IPS-18c (cell line): ENCODE results near the gene NCBP2.

Experiments
- H3K4me3 ChIP-seq: 2 replicates; pipeline ENCODE4 v1.7.0; 2013; ENCODE audit warnings: low read depth, mild to moderate bottlenecking, low read length, moderate library complexity; ENCODE audit not compliant: insufficient read depth
- H3K9me3 ChIP-seq: one replicate; pipeline ENCODE4 v1.6.1; 2013; ENCODE audit warnings: mild to moderate bottlenecking, low read length, moderate library complexity; ENCODE audit not compliant: control insufficient read depth, insufficient read depth

The NCBP2 gene

DNA sequence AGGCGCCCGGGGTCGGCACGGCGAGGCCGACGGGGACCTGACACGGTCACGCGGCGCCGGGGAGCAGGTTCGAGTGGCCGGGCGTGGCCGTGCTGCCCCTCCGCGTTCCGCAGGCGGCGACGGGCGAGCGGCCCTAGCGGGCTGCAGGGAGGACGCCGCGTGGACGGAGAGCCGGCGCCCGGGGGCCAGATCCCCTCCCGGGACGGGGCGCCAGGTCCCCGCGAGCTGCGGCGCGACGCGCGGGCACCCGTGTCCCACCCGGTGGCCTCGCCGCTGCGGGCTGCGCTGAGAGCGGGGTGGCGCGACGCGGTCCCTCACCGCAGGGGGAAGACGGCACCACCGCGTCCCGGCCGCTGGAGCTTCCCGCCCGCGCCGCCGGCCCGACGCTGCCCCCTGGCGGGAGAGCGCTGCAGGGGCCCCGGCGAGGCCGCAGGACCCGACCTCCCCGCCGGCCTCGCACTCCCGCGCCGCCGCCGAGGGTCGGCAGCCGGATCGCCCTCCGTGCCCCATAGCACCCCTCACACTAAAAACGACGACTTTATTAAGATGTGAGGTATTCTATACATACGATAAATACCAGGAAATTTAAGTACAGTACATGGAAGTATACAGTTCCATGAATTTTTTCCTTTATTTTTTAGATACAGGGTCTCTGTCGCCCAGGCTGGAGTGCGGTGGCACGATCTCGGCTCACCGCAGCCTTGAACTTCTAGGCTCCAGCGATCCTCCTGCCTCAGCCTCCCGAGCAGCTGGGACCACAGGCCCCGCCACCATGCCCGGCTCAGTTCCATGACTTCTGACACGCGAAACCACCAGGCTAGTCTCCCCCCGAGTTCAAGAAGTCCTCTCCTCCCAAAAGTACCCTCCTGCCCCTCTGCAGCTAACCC is 27.6 kb upstream of the NCBP2 start:
- Histone ChIP-seq H3K4me3 (peak overlapping the region; percentile 59; the same call in 1 of the 2 replicates), H3K9me3 (peaks cover 2% of the 10 kb centered on the region)

DNA sequence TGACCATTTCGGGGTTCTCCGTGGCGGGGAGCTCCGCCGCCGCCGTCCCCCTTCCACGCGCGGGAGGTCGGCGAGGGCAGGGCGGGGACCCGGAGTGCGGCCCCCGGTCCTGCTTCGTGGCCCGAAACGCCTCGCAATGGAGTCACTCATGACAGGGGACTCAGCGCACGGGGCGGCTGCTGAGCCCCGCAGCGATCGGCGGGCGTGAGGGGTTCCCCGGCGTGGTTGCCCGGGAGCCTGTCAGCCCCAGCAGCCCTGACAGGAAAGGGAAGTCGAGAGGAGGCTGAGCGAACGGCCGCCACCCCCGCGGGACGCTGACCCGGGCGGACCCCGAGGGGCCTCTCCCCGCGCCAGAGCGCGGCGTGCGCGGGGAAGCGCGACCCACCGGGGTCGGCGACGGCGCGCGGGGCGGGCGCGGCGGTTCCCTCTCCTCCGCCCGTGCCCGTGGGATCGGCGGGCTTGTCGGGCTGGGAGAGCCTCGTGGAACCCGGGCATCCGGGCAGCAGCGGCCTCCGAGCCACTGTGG is 26.9 kb upstream of the NCBP2 start:
- Histone ChIP-seq H3K9me3 (no peaks in the 10 kb centered on the region), H3K4me3 (peak overlapping the region; percentile 59)

DNA sequence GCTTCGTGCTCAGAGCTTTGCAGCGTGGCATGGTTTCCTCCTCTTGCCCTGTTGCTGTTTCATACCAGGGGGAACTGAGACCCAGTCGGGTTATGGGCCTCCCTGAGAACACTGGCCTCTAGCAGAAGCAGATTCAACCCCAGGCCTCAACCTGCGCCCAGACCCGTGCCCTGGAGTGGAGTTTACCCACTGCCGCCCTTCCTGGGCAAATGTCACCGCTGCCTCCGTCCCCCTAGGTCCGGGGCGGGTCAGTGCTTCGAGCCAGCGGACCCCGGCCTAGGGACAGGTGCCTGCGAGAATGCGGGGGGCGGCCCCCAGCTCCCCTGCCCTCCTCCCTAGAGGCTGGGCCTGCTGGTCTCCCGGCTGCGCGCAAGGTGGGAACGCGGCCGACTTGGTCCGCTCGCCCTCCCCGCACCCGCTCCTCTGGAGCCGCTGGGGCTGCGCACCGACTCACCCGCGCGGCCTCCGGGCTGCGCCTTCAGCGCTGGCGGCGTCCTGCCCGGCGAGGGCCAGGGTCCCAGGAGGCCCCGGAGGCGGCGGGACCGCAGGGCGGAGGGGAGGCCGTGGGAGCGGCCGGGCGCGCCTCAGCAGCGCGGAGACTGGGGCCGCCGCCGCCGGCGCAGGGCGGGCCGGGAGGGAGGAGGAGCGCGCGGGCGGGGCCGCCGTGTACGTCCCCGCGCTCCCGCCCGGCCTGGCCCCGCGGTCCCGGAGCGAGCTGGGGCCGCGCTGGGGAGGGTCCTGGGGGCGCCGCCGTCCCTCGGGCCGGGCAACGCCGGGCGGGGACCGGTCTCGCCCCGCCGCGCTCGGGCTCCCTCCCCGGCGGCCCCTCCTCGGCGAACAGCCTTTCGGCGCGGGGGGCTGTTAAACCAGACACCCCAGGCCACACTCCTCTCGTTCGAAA is 26.2 kb upstream of the NCBP2 start, which contains the start of gene PIGZ:
PIGZ (minus strand) TSS at position 601 of the 901 bp plus-strand sequence. CDS start 16,802 bp downstream, outside the sequence.
- peak within 1 kb of the TSS; percentile 59 for H3K4me3 ChIP-seq
- H3K9me3 ChIP-seq, result no peaks in the 10 kb centered on the region

DNA sequence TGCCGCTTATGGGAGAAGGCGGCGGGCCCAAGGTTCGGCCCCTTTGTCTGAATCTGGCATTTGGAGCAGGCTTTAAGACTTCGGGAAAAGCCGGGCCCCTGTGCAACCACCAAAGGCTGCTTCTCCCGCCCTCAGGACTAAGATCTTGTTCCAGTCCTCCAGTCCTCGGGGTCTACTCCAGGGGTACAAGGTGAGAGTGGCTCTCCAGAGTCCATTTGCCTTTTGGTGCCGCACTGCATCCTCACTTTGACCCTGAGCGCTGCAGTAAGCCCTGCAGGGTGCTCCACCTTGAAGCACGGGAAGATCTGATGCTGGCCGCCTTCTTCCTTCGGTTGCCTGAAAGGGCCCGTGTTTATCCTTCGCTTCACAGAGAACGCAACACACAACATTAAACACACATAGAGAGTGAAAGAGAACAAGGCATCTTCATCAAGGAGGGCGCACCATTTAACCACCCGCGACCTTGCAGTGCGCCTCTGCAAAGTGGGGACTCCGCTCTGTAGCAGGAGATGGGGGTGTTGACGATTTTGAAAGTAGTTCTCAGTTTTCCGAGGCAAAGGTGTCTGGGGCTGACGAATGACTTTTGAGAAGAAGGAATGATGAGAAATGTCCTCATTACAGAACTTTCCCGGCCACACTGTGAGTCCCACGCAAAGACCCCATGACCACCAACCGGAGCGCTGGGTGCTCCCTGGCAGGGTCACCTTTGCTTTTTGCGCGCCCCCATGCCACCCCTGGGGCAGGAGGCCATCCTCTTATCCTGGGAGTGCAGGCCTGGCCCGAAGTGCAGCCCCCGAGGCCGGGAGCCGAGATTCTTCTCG is 25.3 kb upstream of the NCBP2 start:
- no peak overlapping the region for H3K4me3 ChIP-seq
- H3K9me3 ChIP-seq, result no peaks in the 10 kb centered on the region

DNA sequence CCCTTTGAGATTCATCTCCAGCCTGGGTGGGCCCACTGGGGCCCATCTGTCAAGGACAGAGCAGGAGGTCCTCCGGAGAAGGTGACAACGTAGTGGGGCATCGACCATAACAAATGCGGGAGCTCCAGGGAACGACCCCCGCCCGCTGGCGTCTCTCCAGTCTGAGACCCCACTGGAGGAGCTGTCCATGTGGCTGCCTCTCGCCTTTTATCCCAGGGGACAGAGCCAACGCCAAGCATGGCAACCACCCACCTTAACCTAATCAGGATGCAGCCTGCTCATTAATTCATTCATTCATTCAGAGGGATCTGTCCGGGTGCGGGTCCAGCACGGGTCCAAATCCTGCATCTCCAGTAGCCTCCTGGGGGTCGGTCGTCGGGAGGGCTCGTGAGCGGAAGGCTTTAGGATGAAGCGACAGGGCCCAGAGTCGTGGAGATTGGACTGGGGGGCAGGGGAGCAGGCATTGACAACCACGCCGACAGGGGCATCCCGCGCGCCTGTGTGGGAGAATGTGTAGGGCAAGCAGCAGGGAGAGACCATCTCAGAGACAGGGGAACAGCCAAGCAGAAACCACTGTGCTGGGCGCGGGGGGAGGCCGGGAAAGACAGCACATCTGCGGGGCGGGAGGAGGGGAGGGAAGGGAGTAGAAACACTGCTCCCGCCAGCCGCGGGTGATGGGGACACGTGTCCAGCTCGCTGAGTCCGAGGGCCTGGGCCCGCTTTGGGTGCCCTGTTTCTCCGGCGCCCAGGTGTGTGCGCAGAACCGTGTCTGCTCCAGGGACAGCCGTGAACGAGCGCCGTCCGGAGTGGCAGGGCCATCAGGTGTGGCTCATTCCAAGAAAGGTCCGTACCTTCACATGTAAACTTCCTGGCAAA is 24.4 kb upstream of the NCBP2 start:
- Histone ChIP-seq H3K4me3 (no peak overlapping the region), H3K9me3 (no peaks in the 10 kb centered on the region)

DNA sequence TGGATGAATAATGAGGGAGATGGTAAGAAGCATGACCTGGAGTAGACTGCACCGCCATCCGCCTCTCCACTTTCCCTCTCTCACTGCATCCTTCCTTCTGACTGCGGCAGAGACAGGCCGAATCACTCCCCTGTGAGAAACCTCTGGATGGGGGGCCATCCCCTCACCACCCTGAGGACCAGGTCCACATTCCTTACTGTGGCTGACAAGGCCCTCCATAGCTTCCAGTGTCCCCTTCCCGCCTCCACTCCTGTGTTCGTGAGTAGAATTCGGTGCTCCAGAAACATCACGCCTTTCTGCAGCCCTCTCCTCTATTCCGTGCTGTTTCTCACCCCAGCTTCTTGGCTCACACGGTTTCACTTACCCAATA is 23.5 kb upstream of the NCBP2 start:
- H3K9me3 ChIP-seq, result no peaks in the 10 kb centered on the region
- H3K4me3 ChIP-seq, result no peak overlapping the region

DNA sequence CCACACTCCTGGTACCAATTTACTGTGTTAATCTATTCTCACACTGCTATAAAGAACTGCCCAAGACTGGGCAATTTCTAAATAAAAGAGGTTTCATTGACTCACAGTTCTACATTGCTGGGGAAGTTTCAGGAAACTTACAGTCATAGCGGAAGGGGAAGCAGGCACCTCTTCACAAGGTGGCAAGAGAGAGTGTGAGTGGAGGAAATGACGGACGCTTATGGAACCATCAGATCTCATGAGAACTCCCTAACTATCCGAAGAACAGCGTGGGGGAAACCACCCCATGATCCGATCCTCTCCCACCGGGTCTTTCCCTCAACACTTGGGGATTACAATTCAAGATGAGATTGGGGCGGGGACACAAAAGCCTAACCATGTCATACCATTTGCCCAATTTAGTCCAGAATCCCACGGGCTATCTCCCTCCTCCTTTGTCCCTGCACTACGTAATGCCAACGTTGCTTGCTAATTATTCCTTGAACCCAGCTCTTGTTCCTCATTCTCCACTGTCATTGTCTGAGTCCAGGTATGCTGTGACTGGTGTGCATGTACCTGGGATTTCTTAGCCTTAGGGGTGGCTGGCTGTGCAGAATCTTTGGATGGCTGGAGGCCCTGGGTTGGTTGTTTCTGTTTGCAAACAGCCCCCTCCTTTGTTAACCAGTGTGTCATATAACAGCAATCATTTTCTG is 22.9 kb upstream of the NCBP2 start:
- Histone ChIP-seq H3K9me3 (no peaks in the 10 kb centered on the region), H3K4me3 (no peak overlapping the region)

DNA sequence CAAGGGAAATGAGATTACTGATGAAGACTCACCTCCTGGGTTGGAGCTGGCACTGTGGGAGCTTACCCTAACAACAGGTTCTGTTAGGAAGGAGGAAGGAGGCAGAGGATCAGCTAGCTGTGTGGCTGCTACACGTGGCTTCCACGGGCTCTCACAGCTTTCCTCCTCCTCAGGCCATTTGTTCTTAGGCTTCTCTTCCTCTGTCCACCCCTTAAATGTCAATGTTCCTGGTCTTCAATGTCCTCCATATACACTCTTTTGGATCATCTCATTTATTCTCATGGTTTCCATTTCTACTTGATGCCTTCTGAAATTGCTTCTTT is 21.3 kb upstream of the NCBP2 start:
- Histone ChIP-seq H3K4me3 (no peak overlapping the region), H3K9me3 (no peaks in the 10 kb centered on the region)

DNA sequence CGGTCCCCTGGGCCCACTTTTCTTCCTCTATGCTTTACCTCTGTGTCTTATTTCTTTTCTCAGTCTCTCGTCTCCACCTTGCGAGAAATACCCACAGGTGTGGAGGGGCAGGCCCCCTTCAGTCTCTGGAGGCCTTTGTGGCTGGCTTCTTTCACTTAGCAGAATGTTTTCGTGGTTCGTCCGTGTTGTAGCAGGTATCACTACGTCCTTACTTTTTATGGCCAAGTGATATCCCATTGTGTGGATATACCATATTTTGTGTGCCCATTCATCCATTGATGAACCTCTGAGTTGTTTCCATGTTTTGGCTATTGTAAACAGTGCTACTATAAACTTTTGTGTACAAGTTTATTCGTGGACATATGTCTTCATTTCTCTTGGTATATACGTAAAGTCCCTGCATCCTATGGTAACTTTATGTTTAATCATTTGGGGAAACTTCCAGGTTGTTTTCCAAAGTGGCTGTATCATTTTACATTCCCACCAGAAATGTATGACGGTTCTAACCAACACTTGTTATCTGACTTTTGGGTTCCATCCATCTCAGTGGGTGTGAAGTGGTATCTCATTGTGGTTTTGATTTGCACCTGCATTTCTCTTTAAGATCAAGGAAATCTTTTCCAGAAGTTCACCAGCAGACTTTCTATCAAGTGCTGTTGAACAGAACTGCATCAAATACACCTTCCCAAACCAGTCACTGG is 20.8 kb upstream of the NCBP2 start:
- no peaks in the 10 kb centered on the region for H3K9me3 ChIP-seq
- H3K4me3 ChIP-seq, result no peak overlapping the region

DNA sequence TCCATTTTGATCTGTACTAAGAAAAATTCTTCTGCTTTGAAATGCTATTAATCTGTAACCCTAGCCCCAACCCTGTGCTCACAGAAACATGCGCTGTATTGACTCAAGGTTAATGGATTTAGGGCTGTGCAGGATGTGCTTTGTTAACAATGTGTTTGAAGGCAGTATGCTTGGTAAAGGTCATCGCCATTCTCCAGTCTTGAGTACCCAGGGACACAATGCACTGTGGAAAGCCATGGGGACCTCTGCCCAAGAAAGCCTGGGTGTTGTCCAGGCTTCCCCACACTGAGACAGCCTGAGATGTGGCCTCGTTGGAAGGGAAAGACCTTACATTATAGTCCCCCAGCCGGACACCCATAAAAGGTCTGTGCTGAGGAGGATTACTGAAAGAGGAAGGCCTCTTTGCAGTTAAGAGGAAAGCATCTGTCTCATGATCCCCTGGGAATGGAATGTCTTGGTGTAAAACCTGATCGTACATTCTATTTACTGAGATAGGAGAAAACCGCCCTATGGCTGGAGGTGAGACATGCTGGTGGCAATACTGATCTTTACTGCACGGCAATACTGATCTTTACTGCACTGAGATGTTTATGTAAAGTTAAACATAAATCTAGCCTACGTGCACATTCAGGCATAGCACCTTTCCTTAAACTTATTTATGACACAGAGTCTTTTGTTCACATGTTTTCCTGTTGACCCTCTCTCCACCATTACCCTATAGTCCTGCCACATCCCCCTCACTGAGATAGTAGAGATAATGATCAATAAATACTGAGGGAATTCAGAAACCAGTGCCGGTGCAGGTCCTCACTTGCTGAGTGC is 20.0 kb upstream of the NCBP2 start:
- H3K9me3 ChIP-seq, result no peaks in the 10 kb centered on the region
- H3K4me3 ChIP-seq, result no peak overlapping the region

DNA sequence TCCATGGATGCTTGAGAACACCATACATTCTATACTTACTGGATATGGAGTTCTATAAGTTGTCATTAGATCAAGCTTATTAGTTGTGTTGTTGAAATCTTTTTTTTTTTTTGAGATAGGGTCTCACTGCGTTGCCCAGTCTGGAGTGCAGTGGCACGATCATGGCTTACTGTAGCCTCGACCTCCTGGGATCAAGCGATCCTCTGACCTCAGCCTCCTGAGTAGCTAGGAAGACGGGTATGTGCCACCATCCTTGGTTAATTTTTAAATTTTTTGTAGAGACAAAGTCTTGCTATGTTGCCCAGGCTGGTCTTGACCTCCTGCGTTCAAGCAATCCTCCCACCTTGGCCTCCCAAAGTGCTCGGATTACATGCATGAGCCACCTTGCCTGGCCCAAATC is 12.5 kb upstream of the NCBP2 start:
- no peaks in the 10 kb centered on the region for H3K9me3 ChIP-seq

DNA sequence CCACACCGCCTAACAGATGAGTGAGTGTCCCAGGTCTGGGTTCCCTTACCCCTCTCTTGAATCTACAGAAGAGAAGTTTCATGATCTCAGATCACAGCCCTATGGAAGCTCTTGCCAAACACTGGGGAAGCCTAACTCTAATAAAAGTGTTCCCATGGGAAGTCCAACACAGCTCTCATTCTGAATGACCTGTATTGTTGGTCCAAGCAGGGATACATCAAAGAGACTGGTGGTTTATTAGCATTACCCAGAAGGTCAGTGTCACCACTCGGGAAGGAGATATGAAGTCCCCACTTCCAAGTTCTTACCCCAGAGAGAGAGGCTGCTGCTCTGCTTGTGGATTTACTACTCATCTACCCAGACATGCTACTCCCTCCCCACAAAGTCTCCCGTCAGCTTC is 9.0 kb upstream of the NCBP2 start:
- Histone ChIP-seq H3K4me3 (no peak overlapping the region), H3K9me3 (no peaks in the 10 kb centered on the region)

More for the DNA sequence above, 12.5 kb upstream of the NCBP2 start:
- H3K4me3 ChIP-seq, result no peak overlapping the region

DNA sequence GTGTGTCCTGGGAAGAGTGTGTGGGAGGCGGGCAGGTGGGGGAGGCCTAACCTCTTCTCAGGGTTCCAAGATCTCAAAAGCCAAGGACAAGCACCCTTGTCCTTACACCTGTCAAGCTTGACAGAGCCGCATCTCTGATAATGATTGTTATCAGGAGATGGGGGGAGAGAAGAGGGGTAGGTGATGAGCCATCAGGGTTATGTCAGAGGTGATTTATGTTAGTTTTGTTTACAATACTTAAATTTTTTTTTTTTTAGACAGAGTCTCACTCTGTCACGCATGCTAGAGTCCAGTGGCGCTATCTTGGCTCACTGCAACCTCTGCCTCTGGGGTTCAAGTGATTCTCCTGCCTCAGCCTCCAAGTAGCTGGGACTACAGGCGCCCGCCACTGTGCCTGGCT is 7.4 kb upstream of the NCBP2 start:
- H3K4me3 ChIP-seq, result no peak overlapping the region
- no peaks in the 10 kb centered on the region for H3K9me3 ChIP-seq

DNA sequence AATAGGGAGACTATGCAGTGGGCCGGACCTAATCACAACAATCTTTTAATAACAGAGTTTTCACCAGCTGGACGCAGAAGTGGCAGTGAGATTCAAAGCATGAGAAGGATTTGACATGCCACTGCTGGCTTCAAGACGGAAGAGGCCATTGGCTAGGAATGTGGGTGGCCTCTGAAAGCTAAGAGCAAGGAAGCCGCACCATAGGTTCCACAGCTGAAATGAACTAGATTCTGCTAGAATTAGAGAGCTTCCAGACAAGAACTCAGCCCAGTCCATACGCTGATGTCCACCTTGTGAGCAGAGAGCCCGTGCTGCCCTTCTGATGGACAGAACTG is 6.9 kb upstream of the NCBP2 start:
- no peaks in the 10 kb centered on the region for H3K9me3 ChIP-seq
- no peak overlapping the region for H3K4me3 ChIP-seq
